SU-DHL-6 (cell line): ENCODE measurements around the gene TMC6.

Experiments used
- H2AFZ ChIP-seq: fragments of 200-600 bp; sonication (generic); 2 replicates; pipeline ENCODE4 v1.6.1; 2014; ENCODE audit warnings: low read depth, mild to moderate bottlenecking, moderate library complexity, mixed read lengths, antibody characterized with exemption, low read length; ENCODE audit not compliant: severe bottlenecking
- H3F3A ChIP-seq: fragments of 200-600 bp; shearing (Covaris generic); 2 replicates; pipeline ENCODE4 v1.6.0; 2016; ENCODE audit warnings: antibody characterized with exemption, mild to moderate bottlenecking; ENCODE audit not compliant: insufficient read depth
- H3K27ac ChIP-seq: fragments of 200-600 bp; sonication (generic); 2 replicates; pipeline ENCODE4 v1.5.1; 2016; ENCODE audit warnings: low read depth, mild to moderate bottlenecking, low read length, moderate library complexity, mixed read lengths
- H3K27me3 ChIP-seq: fragments of 200-600 bp; sonication (generic), shearing (Covaris generic); 2 replicates; pipeline ENCODE4 v1.6.0; 2014; ENCODE audit warnings: mild to moderate bottlenecking, low read length
- H3K36me3 ChIP-seq: fragments of 200-600 bp; sonication (generic); 2 replicates; pipeline ENCODE4 v1.6.1; 2014; ENCODE audit warnings: mild to moderate bottlenecking, low read length, mixed read lengths
- H3K4me2 ChIP-seq: fragments of 300-600, 200-600 bp; shearing (Covaris generic), sonication (generic); 2 replicates; pipeline ENCODE4 v1.6.0; 2014; ENCODE audit warnings: low read length, low read depth, mild to moderate bottlenecking; ENCODE audit not compliant: poor library complexity, severe bottlenecking
- H3K4me3 ChIP-seq: fragments of 200-600 bp; sonication (generic); 2 replicates; pipeline ENCODE4 v1.5.1; 2014; ENCODE audit warnings: antibody characterized with exemption, low read length, mild to moderate bottlenecking, mixed read lengths; ENCODE audit not compliant: insufficient read depth, poor library complexity, severe bottlenecking
- H3K79me2 ChIP-seq: fragments of 200-600 bp; sonication (generic); 2 replicates; pipeline ENCODE4 v1.6.1; 2014; ENCODE audit warnings: mild to moderate bottlenecking, low read length, moderate library complexity; ENCODE audit not compliant: insufficient read depth
- H3K9ac ChIP-seq: fragments of 200-600 bp; sonication (generic); 2 replicates; pipeline ENCODE4 v1.7.0; 2014; ENCODE audit warnings: mild to moderate bottlenecking, low read length
- H3K9me2 ChIP-seq: fragments of 200-600 bp; sonication (generic); replicated peaks from 2 replicates; pipeline ENCODE4 v1.6.1; 2014; ENCODE audit warnings: low read length; ENCODE audit not compliant: insufficient read depth
- H3K9me3 ChIP-seq: fragments of 200-600 bp; sonication (generic); 2 replicates; pipeline ENCODE4 v1.6.1; 2014; ENCODE audit warnings: low read length, mixed read lengths; ENCODE audit not compliant: insufficient read depth
- H4K20me1 ChIP-seq: fragments of 200-600 bp; sonication (generic); 2 replicates; pipeline ENCODE4 v1.6.1; 2014; ENCODE audit warnings: low read depth, mild to moderate bottlenecking, antibody characterized with exemption, low read length, moderate library complexity, mixed read lengths
- EZH2phosphoT487 ChIP-seq: fragments of 200-600 bp; sonication (generic), shearing (Covaris generic); conservative IDR thresholded peaks from 2 replicates; pipeline ENCODE4 v1.6.1; 2018; ENCODE audit warnings: mild to moderate bottlenecking, antibody characterized with exemption, low read length, moderate library complexity, mixed read lengths
- TF ChIP-seq, protein P1 (sequence below): fragments of 200-600 bp; sonication (generic); IDR thresholded peaks from one replicate; pipeline ENCODE4 v1.5.1; 2017; ENCODE audit warnings: antibody characterized with exemption, mild to moderate bottlenecking, low read length, moderate library complexity; ENCODE audit not compliant: insufficient read depth, poor library complexity, severe bottlenecking

Gene TMC6

DNA sequence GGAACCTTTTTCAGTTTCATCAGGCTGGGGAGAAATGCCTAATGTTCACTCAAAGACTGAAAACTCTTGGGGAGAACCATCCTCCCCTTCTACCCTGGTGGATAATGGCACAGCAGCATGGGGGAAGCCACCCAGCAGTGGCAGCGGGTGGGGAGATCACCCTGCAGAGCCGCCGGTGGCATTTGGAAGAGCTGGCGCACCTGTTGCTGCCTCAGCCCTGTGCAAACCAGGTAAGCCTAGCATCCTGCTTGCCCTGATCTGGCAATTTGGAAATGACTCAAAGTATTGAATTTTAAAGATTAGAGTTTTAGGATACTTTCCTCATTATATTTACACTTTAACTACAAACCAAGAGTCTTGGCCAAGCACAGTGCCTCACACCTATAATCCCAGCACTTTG, 63.8 kb downstream of the TMC6 start:
- Histone ChIP-seq H3K4me3 (no peak overlapping the region), H3K27ac (no peak overlapping the region), H3K36me3 (no peaks in the 10 kb centered on the region), H3K4me2 (no peak overlapping the region), H3F3A (no peaks in the 10 kb centered on the region), H3K9me3 (no peaks in the 10 kb centered on the region), H2AFZ (no peak overlapping the region), H3K9ac (no peak overlapping the region), H3K79me2 (no peaks in the 10 kb centered on the region), H4K20me1 (no peaks in the 10 kb centered on the region; the same call in 1 of the 2 replicates), H3K9me2 (no peaks in the 10 kb centered on the region), H3K27me3 (no peaks in the 10 kb centered on the region)
- TF ChIP-seq EZH2phosphoT487: no peak
- TF ChIP-seq, protein P1, sequence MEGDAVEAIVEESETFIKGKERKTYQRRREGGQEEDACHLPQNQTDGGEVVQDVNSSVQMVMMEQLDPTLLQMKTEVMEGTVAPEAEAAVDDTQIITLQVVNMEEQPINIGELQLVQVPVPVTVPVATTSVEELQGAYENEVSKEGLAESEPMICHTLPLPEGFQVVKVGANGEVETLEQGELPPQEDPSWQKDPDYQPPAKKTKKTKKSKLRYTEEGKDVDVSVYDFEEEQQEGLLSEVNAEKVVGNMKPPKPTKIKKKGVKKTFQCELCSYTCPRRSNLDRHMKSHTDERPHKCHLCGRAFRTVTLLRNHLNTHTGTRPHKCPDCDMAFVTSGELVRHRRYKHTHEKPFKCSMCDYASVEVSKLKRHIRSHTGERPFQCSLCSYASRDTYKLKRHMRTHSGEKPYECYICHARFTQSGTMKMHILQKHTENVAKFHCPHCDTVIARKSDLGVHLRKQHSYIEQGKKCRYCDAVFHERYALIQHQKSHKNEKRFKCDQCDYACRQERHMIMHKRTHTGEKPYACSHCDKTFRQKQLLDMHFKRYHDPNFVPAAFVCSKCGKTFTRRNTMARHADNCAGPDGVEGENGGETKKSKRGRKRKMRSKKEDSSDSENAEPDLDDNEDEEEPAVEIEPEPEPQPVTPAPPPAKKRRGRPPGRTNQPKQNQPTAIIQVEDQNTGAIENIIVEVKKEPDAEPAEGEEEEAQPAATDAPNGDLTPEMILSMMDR: no peak

DNA sequence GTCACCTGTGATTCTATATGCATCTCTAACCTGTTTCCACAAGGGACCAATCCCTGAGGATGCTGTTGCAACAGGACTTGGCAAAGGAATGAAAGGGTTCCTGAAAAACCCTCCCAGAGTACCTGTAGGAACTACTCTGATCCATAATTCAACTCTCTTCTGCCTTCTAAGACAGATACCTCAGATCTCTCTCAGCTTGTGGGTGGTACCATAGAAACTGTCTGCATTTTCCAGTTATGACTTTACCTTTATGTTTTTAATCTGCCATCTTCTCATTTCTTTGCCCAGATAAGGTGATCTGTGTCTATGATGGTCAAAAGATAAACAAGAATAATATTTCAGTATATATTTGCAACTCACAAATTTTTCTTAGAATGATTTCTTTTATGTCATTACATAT, 65.1 kb downstream of the TMC6 start:
- H3K27ac ChIP-seq: no peak overlapping the region
- H3K4me3 ChIP-seq: no peak overlapping the region
- no peak for TF ChIP-seq EZH2phosphoT487
- TF ChIP-seq, protein P1: no peak
- no peaks in the 10 kb centered on the region for H3K79me2 ChIP-seq
- H3K9ac ChIP-seq: no peak overlapping the region
- H3K27me3 ChIP-seq: no peaks in the 10 kb centered on the region
- H3K9me2 ChIP-seq: no peaks in the 10 kb centered on the region
- H2AFZ ChIP-seq: no peak overlapping the region
- H4K20me1 ChIP-seq: no peaks in the 10 kb centered on the region
- no peak overlapping the region for H3K4me2 ChIP-seq
- no peaks in the 10 kb centered on the region for H3K9me3 ChIP-seq
- no peaks in the 10 kb centered on the region for H3F3A ChIP-seq
- no peaks in the 10 kb centered on the region for H3K36me3 ChIP-seq

DNA sequence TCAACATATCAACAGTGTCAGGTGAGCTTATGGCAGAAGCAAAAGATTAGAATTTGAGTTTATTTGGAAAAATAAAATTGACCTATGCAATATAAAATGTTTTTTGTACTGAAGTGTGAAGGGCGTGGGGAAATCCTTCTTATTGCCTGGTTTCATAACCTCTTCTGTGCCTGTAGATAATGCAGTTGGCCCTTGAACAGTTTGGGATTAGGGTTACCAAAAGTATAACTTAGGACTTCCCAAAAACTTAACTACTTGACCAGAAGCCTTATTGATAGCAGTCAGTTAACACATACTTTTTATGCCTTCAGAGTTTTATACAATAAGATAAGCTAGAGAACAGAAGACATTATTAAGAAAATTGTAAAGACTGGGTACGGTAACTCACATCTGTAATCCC, 66.0 kb downstream of the TMC6 start:
- no peaks in the 10 kb centered on the region for H4K20me1 ChIP-seq

More for the DNA sequence above, 66.0 kb downstream of the TMC6 start:
- Histone ChIP-seq H3K9me2 (no peaks in the 10 kb centered on the region), H3K4me2 (no peak overlapping the region), H3F3A (no peaks in the 10 kb centered on the region), H3K4me3 (no peak overlapping the region), H3K27me3 (no peaks in the 10 kb centered on the region), H3K9ac (no peak overlapping the region), H3K79me2 (no peaks in the 10 kb centered on the region), H3K9me3 (no peaks in the 10 kb centered on the region), H2AFZ (no peak overlapping the region), H3K27ac (no peak overlapping the region), H3K36me3 (no peaks in the 10 kb centered on the region)
- TF ChIP-seq EZH2phosphoT487: no peak
- TF ChIP-seq, protein P1: no peak
